RWPE1 (cell line): ENCODE results near the gene SRM.
"Not testable (repeated sequence)": the region's sequence is repeated elsewhere in the genome, so short reads cannot be mapped to it uniquely, and the experiment has no call there.

Experiments used
- CTCF ChIA-PET: fragments of 350-600 bp; sonication (Branson Sonifier 250); formaldehyde crosslinking; extraction: SDS; loops from one replicate; lab custom pipeline; 2021; lab: Yijun Ruan, JAX
- POLR2A ChIA-PET: fragments of 400-600 bp; formaldehyde crosslinking; extraction: SDS; loops from one replicate; lab custom pipeline; 2020; ENCODE audit warnings: antibody characterized with exemption; ENCODE audit not compliant: low non-redundant PET; lab: Yijun Ruan, JAX
- DNase-seq: peaks from one replicate; pipeline ENCODE4 v3.0.0; 2012; ENCODE audit warnings: low spot score
- H3K27ac ChIP-seq: fragments of 450-650 bp; 2 replicates; pipeline ENCODE4 v1.5.1; 2017
- TF ChIP-seq, protein P1 (sequence below): fragments of 450-650 bp; conservative IDR thresholded peaks from 2 replicates; pipeline ENCODE4 v1.5.1; 2017; ENCODE audit warnings: low read depth, mild to moderate bottlenecking

The SRM gene

DNA sequence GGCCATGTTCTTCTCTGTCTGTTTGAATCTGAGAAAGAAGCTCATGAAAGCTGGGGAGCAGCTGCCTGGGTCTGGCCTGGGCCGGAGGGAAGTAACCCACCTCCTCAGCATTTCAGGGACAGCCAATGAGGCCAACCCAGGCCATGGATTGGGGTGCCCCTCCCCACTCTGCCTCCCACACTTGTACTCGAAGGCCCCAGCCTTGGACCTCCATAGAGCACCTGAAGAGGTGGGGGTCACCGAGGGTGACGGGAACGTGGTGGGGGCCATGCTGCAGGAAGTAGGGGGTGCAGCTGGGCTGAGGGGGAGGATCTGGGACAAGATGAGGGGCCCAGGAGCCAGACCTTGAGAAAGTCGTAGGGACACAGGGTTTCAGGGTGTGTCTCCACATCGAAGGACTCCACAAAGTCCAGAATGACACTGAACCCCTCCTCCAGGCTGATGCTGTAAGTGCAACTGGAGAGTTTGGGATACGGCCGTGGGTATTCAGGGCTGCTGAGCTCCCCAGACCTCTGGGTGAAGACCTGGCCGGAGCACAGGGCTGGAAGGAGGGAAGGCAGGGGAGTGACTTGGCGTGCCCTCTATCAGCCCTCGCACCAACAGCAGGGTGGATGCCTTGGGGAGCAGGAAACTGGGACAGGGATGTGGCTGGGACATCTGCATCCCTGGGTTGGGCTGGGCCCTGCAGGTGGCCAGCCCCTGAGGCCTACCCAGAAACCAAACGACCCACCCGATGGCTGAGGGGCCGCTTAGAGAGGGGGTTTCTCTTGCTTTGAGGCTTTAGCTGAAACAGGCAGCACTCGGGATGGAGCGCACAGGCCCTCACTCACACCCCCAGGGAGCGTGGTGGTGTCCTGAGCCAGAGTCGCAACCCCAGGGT is 16.6 kb downstream of the SRM start:
- CTCF ChIA-PET = interaction anchor here (0.7 to 0.9 kb wide), 3 partner anchors 283 to 682 kb away, joined by 3 to 4 read pairs (median 3); no protein-coding TSS in a partner anchor
- no peak for DNase-seq
- POLR2A ChIA-PET = no interaction called here
- TF ChIP-seq, protein P1, sequence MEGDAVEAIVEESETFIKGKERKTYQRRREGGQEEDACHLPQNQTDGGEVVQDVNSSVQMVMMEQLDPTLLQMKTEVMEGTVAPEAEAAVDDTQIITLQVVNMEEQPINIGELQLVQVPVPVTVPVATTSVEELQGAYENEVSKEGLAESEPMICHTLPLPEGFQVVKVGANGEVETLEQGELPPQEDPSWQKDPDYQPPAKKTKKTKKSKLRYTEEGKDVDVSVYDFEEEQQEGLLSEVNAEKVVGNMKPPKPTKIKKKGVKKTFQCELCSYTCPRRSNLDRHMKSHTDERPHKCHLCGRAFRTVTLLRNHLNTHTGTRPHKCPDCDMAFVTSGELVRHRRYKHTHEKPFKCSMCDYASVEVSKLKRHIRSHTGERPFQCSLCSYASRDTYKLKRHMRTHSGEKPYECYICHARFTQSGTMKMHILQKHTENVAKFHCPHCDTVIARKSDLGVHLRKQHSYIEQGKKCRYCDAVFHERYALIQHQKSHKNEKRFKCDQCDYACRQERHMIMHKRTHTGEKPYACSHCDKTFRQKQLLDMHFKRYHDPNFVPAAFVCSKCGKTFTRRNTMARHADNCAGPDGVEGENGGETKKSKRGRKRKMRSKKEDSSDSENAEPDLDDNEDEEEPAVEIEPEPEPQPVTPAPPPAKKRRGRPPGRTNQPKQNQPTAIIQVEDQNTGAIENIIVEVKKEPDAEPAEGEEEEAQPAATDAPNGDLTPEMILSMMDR = no peak
- H3K27ac ChIP-seq = no peak overlapping the region

DNA sequence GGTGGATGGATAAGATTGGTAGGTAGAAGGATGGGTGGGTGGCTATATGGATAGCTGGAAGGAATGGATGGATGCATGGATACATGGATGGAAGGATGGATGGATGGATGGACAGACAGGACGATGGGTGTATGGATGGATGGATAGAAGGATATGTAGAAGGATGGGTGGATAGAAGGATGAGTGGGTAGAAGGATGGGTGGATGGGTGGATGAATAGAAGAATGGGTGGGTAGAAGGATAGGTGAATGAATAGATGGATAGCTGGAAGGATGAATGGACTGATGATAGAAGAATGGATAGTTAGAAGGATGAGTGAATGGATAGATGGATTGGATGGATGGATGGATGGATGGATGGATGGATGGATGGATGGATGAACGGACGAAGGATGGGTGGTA is 17.8 kb downstream of the SRM start:
- DNase-seq = no peak
- no peak overlapping the region for H3K27ac ChIP-seq
- TF ChIP-seq, protein P1 = no peak
- ChIA-PET POLR2A (no interaction called here), CTCF (no interaction called here)

DNA sequence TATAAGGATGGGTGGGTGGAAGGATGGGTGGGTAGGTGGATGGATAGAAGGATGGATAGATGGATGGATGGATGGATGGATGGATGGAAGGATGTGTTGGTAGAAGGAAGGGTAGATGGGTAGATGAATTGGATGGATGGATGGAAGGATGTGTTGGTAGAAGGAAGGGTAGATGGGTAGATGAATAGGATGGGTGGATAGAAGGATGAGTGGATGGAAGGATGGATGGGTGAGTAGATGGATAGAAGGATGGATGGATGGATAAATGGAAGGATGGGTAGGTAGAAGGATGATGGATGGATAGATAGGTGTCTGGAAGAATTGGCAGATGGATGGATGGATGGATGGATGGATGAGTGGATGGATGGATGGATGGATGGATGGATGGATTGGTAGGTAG is 18.8 kb downstream of the SRM start:
- ChIA-PET CTCF (no interaction called here), POLR2A (no interaction called here)
- TF ChIP-seq, protein P1 = no peak
- H3K27ac ChIP-seq = no peak overlapping the region
- DNase-seq = no peak

DNA sequence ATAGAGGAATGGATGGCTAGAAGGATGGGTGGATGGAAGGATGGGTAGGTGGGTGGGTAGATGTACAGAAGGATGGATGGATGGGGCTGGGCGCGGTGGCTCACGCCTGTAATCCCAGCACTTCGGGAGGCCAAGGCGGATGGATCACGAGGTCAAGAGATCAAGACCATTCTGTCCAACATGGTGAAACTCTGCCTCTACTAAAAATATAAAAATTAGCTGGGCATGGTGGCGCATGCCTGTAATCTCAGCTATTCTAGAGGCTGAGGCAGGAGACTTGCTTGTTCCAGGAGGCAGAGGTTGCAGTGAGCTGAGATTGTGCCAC is 19.8 kb downstream of the SRM start:
- H3K27ac ChIP-seq, DNase-seq, POLR2A ChIA-PET: not testable (repeated sequence)
- CTCF ChIA-PET = interaction anchor here (0.9 kb wide), 1 partner anchor 21 kb away, joined by 3 read pairs; no protein-coding TSS in a partner anchor

DNA sequence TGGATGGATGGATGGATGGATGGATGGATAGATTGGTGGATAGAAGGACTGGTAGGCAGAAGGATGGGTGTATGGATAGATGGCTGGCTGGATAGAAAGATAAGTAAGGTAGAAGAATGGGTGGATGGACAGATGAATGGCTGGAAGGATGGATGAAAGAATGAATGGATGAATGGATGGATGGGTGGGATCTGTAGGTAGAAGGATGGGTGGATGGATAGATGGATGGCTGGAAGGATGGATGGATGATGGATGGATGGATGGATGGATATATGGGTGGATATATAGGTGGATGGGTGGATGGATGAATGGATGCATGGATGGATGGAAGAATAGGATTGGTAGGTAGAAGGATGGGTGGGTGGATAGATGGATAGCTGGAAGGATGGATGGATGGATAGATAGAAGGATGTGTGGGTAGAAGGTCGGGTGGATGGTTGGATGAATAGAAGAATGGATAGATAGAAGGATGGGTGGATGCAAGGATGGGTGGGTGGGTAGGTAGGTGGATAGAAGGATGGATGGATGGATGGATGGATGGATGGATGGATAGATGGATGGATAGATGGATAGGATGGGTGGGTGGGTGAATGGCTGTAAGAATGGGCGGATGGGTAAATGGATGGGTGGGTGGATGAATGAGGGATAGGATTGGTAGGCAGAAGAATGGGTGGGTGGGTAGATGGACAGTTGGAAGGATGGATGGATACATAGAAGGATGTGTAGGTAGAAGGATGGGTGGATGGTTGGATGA is 20.3 kb downstream of the SRM start:
- TF ChIP-seq, protein P1 = no peak
- CTCF ChIA-PET = interaction anchor here (0.6 to 0.9 kb wide), 3 partner anchors 21 to 606 kb away, joined by 3 to 6 read pairs (median 3); no protein-coding TSS in a partner anchor
- POLR2A ChIA-PET = no interaction called here
- no peak overlapping the region for H3K27ac ChIP-seq
- DNase-seq = no peak

DNA sequence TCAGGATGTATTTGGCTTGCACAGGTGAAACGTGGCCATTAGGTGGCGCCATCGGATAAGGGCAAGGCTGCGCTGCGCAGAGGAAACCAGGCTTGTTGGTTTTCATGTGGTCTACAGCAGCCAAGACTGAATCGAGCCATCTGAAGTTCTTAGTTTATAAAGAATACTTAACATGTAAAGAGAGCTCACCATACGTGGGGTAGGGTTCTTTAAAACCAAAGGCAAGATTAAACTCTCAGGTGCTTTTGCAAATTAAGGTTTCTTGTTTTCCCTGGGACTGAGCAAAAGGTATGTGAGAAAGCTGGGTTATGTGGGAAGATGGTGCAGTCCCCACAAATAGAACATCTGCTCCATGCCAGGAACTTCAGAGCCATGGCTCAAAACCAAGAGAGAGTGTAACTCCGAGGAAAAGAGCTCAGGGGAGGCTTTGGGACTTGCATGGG is 22.1 kb downstream of the SRM start:
- no peak overlapping the region for H3K27ac ChIP-seq
- peak; percentile 78 for DNase-seq
- TF ChIP-seq, protein P1 = peak; percentile 97
- POLR2A ChIA-PET = no interaction called here
- CTCF ChIA-PET = interaction anchor here (0.5 to 2.5 kb wide), 57 partner anchors 9 to 929 kb away, joined by 3 to 22 read pairs (median 4); partner anchors contain the start of genes ANGPTL7, FBXO6, MASP2 and MTOR

DNA sequence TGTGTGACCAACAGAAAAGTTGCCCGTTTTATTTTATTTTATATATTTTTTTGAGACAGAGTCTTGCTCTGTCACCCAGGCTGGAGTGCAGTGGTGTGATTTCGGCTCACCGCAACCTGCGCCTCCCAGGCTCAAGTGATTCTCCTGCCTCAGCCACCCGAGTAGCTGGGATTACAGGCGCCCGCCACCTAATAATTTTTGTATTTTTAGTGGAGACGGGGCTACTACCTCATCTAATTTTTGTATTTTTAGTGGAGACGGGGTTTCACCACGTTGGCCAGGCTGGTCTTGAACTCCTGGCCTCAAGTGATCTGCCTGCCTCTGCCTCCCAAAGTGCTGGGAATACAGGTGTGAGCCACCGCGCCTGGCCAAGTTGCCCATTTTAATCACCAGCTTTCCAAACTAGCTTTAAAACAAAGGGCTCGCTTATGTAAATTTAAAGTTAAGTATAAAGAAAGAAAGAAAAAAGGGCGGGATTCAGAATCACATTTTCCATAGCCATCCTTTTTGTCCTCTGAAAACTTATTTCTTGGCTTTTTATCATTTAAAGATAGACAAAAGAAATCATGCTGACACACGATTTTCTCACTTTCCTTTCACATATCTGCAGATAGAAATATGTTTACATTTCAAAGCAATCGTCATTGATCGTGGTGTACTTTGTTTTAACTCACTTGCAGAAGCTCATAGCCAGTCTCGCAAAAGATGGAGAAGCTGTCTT is 22.6 kb downstream of the SRM start:
- POLR2A ChIA-PET = not testable (repeated sequence)
- CTCF ChIA-PET = interaction anchor here (0.5 to 2.5 kb wide), 42 partner anchors 10 to 784 kb away, joined by 3 to 22 read pairs (median 4); partner anchors contain the start of genes ANGPTL7, FBXO6 and MTOR

More for the DNA sequence above, 22.6 kb downstream of the SRM start:
- not testable (repeated sequence) for DNase-seq, H3K27ac ChIP-seq
